ENCODE measurements around the gene ITPRID1. TPM values are rescaled to one million over a fixed set of nuclear protein-coding genes. Genes with fewer than 3 reads are reported as not detected.

ITPRID1 gene
- polyA plus RNA-seq, 1 experiment = not detected

- TF ChIP-seq, protein P1, sequence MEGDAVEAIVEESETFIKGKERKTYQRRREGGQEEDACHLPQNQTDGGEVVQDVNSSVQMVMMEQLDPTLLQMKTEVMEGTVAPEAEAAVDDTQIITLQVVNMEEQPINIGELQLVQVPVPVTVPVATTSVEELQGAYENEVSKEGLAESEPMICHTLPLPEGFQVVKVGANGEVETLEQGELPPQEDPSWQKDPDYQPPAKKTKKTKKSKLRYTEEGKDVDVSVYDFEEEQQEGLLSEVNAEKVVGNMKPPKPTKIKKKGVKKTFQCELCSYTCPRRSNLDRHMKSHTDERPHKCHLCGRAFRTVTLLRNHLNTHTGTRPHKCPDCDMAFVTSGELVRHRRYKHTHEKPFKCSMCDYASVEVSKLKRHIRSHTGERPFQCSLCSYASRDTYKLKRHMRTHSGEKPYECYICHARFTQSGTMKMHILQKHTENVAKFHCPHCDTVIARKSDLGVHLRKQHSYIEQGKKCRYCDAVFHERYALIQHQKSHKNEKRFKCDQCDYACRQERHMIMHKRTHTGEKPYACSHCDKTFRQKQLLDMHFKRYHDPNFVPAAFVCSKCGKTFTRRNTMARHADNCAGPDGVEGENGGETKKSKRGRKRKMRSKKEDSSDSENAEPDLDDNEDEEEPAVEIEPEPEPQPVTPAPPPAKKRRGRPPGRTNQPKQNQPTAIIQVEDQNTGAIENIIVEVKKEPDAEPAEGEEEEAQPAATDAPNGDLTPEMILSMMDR (IDR thresholded peaks at IDR 0.05; ENCODE audit: low read depth, low read length) = no peak
- ChIA-PET CTCF (no interaction called here), POLR2A (no interaction called here)
These were observed 55.6 kb downstream of the ITPRID1 start for GRCh38 chr7:31569528-31569927.

GRCh38 chr7:31583526-31583925, 69.6 kb downstream of the ITPRID1 start:
- CTCF ChIA-PET = no interaction called here
- Histone ChIP-seq H3K4me3 (ENCODE audit: low read depth, low read length) (no peak overlapping the region), H3K27me3 (ENCODE audit: control insufficient read depth, insufficient read depth, low read length) (no peaks in the 10 kb centered on the region), H3K27ac (ENCODE audit: low read depth, low read length) (no peak overlapping the region), H3K9me3 (ENCODE audit: control insufficient read depth, insufficient read depth, low read length) (no peaks in the 10 kb centered on the region; the same call in 1 of the 2 replicates)
- POLR2A ChIA-PET = no interaction called here
- TF ChIP-seq, protein P1 (IDR thresholded peaks at IDR 0.05; ENCODE audit: low read depth, low read length) = no peak
- DNase-seq (ENCODE audit: low read depth, low spot score) = no peak

More at GRCh38 chr7:31569528-31569927, 55.6 kb downstream of the ITPRID1 start:
- H3K9me3 ChIP-seq (ENCODE audit: control insufficient read depth, insufficient read depth, low read length) = no peaks in the 10 kb centered on the region
- no peak overlapping the region for H3K4me3 ChIP-seq (ENCODE audit: low read depth, low read length)
- H3K27me3 ChIP-seq (ENCODE audit: control insufficient read depth, insufficient read depth, low read length) = no peaks in the 10 kb centered on the region
- no peak for DNase-seq (ENCODE audit: low read depth, low spot score)
- no peak overlapping the region for H3K27ac ChIP-seq (ENCODE audit: low read depth, low read length)

- POLR2A ChIA-PET = no interaction called here
These were observed 70.1 kb downstream of the ITPRID1 start for GRCh38 chr7:31583942-31584341.

GRCh38 chr7:31595390-31595789, 81.5 kb downstream of the ITPRID1 start:
- ChIA-PET POLR2A (no interaction called here), CTCF (no interaction called here)
- Histone ChIP-seq H3K4me3 (ENCODE audit: low read depth, low read length) (no peak overlapping the region), H3K27ac (ENCODE audit: low read depth, low read length) (no peak overlapping the region), H3K9me3 (ENCODE audit: control insufficient read depth, insufficient read depth, low read length) (peaks cover 11% of the 10 kb centered on the region), H3K27me3 (ENCODE audit: control insufficient read depth, insufficient read depth, low read length) (no peaks in the 10 kb centered on the region)
- TF ChIP-seq, protein P1 (IDR thresholded peaks at IDR 0.05; ENCODE audit: low read depth, low read length) = no peak
- DNase-seq (ENCODE audit: low read depth, low spot score) = no peak

More at GRCh38 chr7:31583942-31584341, 70.1 kb downstream of the ITPRID1 start:
- Histone ChIP-seq H3K4me3 (ENCODE audit: low read depth, low read length) (no peak overlapping the region), H3K27ac (ENCODE audit: low read depth, low read length) (no peak overlapping the region), H3K27me3 (ENCODE audit: control insufficient read depth, insufficient read depth, low read length) (no peaks in the 10 kb centered on the region), H3K9me3 (ENCODE audit: control insufficient read depth, insufficient read depth, low read length) (no peaks in the 10 kb centered on the region; the same call in 1 of the 2 replicates)
- CTCF ChIA-PET = no interaction called here
- DNase-seq (ENCODE audit: low read depth, low spot score) = no peak
- TF ChIP-seq, protein P1 (IDR thresholded peaks at IDR 0.05; ENCODE audit: low read depth, low read length) = no peak

GRCh38 chr7:31602041-31602625, 88.2 kb downstream of the ITPRID1 start:
- no peak for DNase-seq (ENCODE audit: low read depth, low spot score)
- peaks cover 14% of the 10 kb centered on the region for H3K9me3 ChIP-seq (ENCODE audit: control insufficient read depth, insufficient read depth, low read length)
- no peak overlapping the region for H3K27ac ChIP-seq (ENCODE audit: low read depth, low read length)
- TF ChIP-seq, protein P1 (IDR thresholded peaks at IDR 0.05; ENCODE audit: low read depth, low read length) = no peak
- H3K4me3 ChIP-seq (ENCODE audit: low read depth, low read length) = no peak overlapping the region
- H3K27me3 ChIP-seq (ENCODE audit: control insufficient read depth, insufficient read depth, low read length) = no peaks in the 10 kb centered on the region
- CTCF ChIA-PET = no interaction called here
- POLR2A ChIA-PET = no interaction called here

Data from AG04450 (cell line).